HG03442 (cell line): ENCODE data around the gene WNK4.
"Not testable (repeated sequence)": the region's sequence is repeated elsewhere in the genome, so short reads cannot be mapped to it uniquely, and the experiment has no call there.

Experiments used
- ATAC-seq: cut with Tn5 transposase; IDR thresholded peaks from one replicate; pipeline ENCODE4 v1.9.1; 2021; ENCODE audit warnings: mild to moderate bottlenecking, moderate library complexity; ENCODE audit not compliant: unreplicated experiment

Gene WNK4

DNA sequence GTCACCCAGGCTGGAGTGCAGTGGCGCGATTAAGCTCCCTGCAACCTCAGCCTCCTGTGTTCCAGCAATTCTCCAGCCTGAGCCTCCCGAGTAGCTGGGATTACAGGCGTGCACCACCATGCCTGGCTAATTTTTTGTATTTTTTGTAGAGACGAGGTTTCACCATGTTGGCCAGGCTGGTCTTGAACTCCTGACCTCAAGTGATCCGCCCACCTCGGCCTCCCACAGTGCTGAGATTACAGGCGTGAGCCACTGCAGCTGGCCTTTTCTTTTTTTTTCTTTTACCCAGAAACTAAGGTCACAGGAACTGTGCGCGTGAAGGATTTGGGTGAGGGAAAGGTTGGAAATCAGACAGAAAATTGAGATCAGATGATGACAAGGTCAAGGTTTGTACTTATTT, 10.4 kb upstream of the WNK4 start:
- ATAC-seq, result not testable (repeated sequence)

DNA sequence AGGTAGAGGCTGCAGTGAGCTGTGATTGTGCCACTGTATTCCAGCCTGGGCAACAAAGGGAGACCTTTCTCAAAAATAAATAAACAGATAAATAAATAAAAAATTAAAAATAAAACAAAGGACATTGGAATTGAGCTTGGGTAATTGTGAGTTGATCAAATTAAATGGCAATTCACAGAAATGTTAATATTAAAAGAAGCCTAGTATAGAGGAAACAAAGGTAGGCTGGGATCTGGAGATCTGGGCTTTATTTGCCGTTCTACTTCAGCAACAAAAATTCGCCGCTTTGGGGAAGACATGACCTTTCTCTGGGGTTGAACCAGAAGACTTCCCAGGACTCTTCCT, 7.5 kb upstream of the WNK4 start:
- no peak for ATAC-seq

DNA sequence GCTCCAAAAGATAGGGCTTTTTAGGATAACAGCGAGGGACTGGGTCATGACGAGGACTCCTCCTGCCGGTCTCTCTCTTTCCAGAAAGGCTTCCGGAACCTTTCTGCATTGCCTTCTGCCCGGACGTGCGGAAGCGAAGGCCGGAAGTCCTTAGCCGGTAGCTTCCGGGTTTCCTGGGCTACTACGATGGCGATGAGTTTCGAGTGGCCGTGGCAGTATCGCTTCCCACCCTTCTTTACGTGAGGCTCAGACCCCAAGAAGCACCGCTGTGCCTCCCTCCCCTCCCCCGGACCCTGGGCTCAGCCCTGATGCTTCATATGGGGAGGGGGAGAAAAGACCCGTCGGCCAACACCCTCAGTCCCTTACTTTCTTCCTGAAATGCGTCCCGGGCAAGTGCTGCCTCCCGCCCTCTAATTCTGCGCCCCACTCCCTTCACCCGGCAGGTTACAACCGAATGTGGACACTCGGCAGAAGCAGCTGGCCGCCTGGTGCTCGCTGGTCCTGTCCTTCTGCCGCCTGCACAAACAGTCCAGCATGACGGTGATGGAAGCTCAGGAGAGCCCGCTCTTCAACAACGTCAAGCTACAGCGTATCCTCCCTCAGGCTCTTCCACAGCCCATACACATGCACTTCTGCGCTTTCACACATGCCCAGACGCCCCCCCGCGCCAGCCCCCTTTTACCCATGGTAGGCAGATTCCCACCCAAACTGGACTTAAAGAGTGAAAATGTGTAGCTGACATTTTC, 6.9 kb upstream of the WNK4 start, which contains the start of gene VPS25:
VPS25 (plus strand) TSS at position 160 of the 746 bp plus-strand sequence; CDS start at position 187, 27 bp downstream.
- ATAC-seq, result peak; percentile 58

DNA sequence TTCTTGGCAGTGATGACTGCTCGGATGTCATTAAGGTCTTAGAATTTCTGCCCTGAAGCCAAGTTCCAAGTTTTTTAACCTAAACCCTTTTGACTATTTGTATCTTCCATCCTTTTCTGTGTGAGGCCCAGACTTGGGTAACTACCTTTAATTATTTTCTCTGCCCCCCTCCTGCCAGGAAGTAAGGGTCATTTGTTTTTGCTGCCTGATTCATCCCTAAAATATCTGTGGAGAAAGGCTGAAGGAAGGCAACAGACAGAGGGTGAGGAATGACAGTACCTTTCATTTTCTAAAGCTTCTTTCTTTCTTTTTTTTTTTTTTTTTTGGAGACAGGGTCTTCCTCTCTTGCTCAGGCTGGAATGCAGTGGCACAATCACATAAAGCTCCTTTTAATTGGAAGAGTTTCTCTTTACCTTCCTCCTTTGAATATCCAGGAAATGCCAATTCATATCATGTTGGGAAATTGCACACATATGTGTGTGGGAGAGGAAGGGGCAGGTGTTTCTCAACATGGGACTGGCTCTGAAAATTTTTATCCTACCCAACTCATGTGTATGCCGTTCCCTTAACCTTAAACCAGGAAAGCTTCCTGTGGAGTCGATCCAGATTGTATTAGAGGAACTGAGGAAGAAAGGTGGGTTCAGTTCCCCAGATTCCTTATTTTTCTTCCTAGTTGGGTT, 6.2 kb upstream of the WNK4 start:
- ATAC-seq, result no peak

DNA sequence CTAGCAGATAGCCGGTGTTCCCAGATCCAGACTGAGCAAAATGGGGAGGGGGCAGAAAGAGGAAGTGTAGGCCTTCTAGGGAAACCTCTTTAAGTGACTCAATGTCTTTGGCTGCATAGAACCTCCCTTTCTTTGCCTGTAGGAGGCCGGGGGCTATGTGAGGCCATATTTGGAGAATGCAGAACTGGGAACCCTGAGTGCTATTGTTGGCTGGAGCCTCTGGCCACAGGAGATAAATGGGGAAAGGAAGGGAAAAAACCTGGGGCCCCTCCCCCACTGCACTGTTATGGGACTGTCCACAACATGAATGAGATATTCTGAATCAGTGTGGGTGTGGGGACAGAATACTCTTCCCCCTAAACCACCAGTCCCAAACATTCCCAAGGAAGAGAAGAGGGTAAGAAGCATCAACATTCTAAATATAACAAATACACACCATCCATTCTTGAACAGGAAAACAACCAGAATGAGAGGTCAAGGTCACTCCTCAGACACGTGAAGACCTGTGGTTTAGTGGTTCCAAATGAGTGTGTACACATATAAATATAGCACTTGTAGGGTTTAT, 4.8 kb upstream of the WNK4 start:
- no peak for ATAC-seq

DNA sequence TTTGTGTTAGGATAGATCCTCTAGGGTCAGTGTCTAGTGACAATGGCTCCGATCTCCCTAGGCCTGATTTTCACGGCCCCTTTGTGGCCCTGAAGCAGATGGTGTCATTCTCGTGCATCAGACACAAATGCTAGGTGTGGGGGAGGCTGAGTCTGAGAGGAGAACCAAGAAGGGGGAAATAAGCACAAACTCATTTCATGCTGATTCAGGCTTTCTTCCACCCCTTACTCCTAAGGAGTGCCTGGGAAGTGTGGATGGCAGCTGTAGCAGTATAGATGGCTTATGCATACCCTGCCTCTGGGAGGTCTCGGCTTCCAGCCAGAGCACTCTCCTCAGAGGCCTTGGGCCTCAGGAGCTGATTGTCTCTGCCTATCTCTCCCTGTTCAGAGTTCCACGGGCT, 1.8 kb upstream of the WNK4 start:
- no peak for ATAC-seq

DNA sequence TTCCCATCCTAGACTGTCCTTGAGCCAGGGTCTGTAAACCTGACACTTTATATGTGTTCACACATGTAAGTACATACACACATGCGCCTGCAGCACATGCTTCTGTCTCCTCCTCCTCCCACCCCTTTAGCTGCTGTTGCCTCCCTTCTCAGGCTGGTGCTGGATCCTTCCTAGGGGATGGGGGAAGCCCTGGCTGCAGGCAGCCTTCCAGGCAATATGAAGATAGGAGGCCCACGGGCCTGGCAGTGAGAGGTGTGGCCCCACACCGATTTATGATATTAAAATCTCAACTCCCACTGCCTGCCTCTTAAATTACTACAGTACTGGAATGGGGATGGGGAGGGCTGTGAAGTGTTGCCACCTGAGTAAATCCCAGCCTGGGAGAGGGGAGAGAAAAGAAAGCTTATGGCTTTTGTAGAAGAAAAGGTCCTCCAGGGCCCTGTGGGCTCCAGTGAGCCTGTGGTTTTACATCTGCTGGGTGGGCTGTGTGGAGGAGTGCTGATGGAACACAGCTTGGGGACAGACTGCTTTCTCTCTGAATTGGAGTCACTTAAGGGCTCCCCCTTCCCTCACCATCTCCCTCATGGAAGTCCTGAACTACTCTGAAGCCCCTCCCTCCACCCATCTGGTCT, 990 bp upstream of the WNK4 start:
- no peak for ATAC-seq

DNA sequence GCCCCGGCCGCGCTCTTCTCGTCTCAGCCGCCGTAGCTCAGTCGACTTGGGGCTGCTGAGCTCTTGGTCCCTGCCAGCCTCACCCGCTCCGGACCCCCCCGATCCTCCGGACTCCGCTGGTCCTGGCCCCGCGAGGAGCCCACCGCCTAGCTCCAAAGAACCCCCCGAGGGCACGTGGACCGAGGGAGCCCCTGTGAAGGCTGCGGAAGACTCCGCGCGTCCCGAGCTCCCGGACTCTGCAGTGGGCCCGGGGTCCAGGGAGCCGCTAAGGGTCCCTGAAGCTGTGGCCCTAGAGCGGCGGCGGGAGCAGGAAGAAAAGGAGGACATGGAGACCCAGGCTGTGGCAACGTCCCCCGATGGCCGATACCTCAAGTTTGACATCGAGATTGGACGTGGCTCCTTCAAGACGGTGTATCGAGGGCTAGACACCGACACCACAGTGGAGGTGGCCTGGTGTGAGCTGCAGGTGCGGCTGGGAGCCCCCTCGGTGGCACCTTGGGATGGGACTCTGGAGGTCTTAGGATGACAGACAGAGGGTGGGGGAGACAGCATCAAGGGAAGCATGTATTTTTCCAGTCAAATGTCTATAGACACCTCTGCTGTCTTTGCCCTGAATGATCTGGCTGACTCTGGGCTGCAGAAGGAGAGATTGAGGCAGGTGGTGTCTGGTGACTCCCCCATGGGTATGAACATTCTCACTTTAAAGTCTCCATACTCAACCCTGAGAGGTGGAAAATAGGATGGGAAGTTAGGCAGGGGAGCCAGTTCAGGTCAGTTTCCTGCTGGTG, 635 bp downstream of the WNK4 start:
- no peak for ATAC-seq

DNA sequence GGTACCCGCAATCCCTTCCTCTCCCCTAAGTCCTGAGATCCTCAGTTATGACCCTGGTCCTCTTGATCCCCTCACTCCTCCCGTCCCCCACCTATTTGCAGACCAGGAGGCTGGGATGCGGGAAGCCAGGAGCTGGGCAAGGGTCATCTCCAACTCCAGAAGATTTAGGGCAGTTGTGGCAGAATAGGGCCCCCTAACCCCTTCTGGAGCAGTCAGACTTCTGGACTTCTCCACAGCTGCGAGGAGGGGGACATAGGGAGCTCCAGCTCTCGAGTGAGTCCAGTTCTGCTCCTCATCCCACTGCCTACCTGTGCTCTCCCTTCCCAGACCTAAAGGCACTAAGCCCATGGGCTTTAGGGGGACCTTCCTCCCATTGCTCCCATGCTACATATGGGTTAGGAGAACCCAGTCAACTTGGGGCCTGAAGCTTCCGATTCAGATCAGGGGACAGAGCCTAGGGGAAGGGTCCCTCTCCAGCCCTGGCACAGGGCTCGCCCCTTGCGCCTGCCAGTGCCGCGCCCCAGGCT, 1.3 kb downstream of the WNK4 start:
- no peak for ATAC-seq

DNA sequence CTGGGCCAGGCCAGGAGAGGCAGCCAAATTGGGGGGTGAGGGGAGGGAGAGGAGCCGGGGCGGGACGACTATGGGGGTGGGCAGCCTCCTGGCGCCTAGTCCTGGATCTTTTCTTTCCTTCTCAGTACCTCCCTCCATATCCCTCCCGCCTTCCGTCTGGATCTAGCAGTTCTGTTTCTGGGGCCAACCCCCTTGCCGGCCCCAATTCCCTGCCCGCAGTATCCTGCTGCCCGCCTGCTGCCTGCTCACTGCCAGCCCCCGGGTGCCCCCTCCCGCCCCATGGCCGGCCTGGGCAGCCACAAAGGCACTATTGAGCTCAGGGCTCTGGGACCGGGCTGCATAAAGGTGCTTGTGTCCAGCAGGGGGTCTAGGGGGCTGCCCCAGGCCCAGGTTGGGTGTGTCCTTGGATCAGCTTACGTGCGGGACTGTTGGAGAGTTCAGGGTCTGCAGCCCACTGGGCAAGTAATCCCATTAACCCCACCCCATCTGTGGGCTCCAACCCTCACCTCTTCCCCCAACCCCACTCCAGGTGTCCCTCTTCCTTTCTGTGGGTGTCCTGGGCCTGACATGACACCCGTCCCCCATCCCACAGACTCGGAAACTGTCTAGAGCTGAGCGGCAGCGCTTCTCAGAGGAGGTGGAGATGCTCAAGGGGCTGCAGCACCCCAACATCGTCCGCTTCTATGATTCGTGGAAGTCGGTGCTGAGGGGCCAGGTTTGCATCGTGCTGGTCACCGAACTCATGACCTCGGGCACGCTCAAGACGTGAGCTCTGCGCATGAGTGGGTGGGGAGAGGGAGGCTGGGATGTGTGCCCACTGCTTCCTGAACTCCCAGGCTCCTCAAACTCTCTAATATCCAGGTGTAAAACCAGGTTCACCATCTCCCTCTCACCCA, 2.0 kb downstream of the WNK4 start:
- ATAC-seq, result no peak

DNA sequence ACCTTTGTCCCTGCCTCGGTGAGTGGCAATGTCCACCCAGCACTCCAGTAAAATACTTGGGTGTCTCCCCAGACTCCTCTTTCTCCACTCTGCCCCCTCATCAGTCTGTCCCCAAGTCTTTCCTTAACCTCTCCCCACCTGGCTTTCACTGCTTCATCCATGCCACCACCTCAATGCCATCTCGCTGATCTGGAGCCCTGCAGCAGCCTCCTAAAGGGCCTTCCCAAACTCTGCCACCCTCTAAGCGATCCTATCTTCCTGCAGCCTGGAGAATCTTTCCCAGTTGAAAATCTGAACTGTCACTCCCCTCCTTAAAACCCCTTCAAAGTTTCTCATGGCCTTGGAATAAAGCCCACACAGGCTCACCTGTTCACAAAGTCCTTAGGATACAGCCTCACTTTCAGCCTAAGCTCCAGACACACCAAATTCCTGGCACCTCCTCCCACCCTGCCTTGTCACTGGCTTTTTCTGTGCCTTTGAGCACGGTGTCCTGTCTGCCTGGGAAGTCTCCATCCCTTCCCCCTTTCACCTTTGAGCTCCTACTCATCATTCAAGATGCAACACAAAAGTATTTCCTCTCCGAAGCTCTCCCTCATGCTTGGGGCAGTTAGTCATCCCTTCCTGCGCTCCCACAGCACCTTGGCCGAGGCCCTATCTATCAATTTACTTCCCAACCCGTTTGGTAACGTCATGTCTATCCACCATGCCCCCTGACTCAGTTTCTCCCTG, 2.8 kb downstream of the WNK4 start:
- no peak for ATAC-seq

DNA sequence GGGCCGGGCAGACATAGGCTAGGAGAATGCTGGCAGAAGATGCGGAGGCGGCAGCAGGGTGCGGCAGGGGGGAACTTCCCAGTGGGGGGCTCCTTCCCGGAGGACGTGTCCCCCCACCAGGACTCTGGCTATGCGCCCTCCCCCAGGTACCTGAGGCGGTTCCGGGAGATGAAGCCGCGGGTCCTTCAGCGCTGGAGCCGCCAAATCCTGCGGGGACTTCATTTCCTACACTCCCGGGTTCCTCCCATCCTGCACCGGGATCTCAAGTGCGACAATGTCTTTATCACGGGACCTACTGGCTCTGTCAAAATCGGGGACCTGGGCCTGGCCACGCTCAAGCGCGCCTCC, 3.4 kb downstream of the WNK4 start:
- no peak for ATAC-seq

DNA sequence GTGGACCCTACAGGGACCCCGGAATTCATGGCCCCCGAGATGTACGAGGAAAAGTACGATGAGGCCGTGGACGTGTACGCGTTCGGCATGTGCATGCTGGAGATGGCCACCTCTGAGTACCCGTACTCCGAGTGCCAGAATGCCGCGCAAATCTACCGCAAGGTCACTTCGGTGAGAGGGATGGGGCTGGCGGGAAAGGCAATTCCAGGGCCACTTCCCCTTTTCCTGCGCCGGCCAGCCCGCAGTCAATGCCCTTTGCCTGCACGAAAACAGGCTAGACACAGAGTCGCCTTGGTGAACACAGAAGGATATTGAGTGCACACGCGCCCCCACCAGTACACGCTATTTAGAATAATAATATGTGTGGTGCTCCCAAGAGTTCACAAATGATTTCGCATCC, 4.0 kb downstream of the WNK4 start:
- ATAC-seq, result no peak

DNA sequence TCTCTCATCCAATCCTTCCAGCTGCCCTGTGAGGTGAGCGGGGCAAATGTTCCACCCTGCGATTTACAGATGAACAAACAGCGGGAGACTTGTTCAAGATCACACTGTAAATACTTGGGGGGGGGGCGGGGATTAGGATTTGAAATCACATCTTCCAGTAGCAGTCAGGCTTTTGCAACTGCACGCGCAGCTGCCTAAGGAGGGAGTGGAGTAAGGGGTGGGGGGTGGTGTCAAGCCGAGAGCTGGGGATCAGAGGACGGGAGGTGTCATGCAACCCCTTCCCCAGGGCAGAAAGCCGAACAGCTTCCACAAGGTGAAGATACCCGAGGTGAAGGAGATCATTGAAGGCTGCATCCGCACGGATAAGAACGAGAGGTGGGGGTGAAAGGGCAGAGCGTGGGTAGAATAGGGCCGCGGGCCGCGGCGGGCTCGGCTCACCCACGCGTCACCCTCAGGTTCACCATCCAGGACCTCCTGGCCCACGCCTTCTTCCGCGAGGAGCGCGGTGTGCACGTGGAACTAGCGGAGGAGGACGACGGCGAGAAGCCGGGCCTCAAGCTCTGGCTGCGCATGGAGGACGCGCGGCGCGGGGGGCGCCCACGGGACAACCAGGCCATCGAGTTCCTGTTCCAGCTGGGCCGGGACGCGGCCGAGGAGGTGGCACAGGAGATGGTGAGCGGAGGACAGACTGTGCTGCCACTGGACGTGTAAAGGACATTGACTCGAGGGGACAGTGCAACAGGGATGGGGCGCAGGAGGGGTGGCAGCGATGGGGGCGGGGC, 4.6 kb downstream of the WNK4 start:
- no peak for ATAC-seq

DNA sequence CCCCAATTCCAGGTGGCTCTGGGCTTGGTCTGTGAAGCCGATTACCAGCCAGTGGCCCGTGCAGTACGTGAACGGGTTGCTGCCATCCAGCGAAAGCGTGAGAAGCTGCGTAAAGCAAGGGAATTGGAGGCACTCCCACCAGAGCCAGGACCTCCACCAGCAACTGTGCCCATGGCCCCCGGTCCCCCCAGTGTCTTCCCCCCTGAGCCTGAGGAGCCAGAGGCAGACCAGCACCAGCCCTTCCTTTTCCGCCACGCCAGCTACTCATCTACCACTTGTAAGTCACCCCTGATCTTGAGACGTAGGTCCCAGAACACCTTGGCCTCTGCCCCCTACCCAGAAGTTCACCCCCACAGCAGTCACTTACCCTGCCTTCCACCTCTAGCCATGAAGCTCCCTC, 6.9 kb downstream of the WNK4 start:
- no peak for ATAC-seq

DNA sequence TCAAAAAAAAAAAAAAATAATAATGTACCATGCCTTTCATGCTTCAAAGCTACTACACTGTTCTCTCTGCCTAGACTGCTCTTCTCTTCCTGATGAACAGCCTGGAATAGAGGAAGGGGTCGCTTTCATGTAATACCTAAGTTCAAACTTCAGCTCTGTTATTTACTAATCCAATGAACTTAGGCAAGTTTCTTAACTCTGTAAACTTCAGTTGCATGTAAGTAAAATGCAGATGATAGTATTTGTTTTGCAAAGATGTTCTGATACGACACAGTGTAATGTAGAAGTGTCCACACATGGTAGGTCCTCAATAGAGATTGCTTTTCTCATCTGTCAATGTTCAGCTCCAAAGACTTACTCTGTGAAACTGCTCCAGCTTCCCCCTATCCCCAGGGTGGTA, 11.5 kb downstream of the WNK4 start:
- ATAC-seq, result no peak

DNA sequence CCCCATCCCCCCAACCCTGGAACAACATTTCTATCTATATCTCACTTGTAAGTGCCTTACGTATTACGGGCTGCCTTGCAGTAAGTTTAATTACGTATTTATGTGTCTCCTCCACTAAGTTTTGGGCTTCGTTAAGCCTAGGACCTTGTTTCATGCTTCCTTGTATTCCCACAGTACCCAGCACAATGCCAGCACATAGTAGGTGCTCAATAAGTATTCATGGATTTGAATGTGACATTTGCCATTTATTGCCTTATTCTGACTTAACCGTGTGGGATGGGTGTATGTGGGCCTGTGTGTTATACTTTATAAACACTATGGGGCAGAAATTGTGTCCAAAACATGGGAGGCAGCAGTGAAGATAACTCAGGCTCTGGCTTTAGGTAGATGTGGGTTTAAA, 12.1 kb downstream of the WNK4 start:
- ATAC-seq, result no peak

DNA sequence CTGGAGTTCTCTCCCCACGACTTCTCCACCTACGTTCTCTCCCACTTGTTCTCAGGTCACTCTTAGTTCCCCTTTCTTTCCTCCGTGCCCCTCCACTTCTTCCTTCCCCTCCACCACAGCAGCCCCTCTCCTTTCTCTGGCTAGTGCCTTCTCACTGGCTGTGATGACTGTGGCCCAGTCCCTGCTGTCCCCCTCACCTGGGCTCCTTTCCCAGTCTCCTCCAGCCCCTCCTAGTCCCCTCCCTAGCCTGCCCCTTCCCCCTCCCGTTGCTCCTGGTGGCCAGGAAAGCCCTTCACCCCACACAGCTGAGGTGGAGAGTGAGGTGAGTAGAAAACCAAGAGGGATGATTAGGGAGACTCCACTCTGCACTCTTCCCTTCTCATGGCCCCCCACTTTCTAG, 14.7 kb downstream of the WNK4 start:
- ATAC-seq, result no peak

DNA sequence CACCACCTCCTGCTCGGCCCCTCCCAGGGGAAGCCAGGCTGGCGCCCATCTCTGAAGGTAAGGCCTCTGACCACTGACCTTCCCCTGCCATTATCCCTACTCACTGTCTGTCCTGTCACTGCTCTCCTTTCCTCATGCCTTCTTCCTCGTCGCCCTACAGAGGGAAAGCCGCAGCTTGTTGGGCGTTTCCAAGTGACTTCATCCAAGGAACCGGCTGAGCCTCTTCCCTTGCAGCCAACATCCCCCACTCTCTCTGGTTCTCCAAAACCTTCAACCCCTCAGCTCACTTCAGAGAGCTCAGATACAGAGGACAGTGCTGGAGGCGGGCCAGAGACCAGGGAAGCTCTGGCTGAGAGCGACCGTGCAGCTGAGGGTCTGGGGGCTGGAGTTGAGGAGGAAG, 15.1 kb downstream of the WNK4 start:
- no peak for ATAC-seq
